HL-60 (cell line): ENCODE data around the gene DHCR24.

Experiments used
- DNase-seq, 2 experiments: peaks; one replicate each; pipeline ENCODE4 v3.0.0-alpha.2; 2010 to 2020; ENCODE audit warnings: low read depth in 1 of 2, low spot score in 1 of 2
- H3K27ac ChIP-seq: fragments of 250-450 bp; sonication (Bioruptor Pico); replicated peaks from 2 replicates; pipeline ENCODE4 v1.5.1; 2020; ENCODE audit warnings: mild to moderate bottlenecking, moderate library complexity
- H3K27me3 ChIP-seq: fragments of 250-450 bp; sonication (Bioruptor Pico); 2 replicates; pipeline ENCODE4 v1.5.1; 2021; ENCODE audit warnings: mild to moderate bottlenecking, moderate library complexity; ENCODE audit not compliant: insufficient read depth, poor library complexity, severe bottlenecking
- H3K4me3 ChIP-seq: replicated peaks from 2 replicates; pipeline ENCODE4 v1.5.1; 2011; ENCODE audit warnings: mild to moderate bottlenecking, control low read depth, low read length; ENCODE audit not compliant: insufficient read depth
- CTCF ChIP-seq: IDR thresholded peaks from one replicate; pipeline ENCODE4 v1.5.1; 2011; ENCODE audit warnings: low read length, control low read depth, inconsistent platforms; ENCODE audit not compliant: insufficient read depth
- GABPA ChIP-seq: IDR thresholded peaks from 2 replicates; pipeline ENCODE4 v1.6.1; 2012; ENCODE audit warnings: low read depth
- POLR2AphosphoS5 ChIP-seq: IDR thresholded peaks from 2 replicates; pipeline ENCODE4 v1.6.1; 2012; ENCODE audit warnings: low read depth
- REST ChIP-seq: IDR thresholded peaks from 2 replicates; pipeline ENCODE4 v1.6.1; 2012; ENCODE audit warnings: low read depth; ENCODE audit not compliant: insufficient replicate concordance
- SPI1 ChIP-seq: IDR thresholded peaks from 2 replicates; pipeline ENCODE4 v1.6.1; 2012; ENCODE audit warnings: low read depth, mild to moderate bottlenecking, borderline replicate concordance

The DHCR24 gene

GRCh38 chr1:54815086-54815876 lies 71.7 kb downstream of the DHCR24 start:
- H3K27me3 ChIP-seq = no peaks in the 10 kb centered on the region
- H3K27ac ChIP-seq = no peak overlapping the region
- DNase-seq = no peak
- no peak overlapping the region for H3K4me3 ChIP-seq
- TF ChIP-seq SPI1 (no peak), CTCF (no peak), POLR2AphosphoS5 (no peak), GABPA (no peak), REST (no peak)

- no peak for TF ChIP-seq CTCF
- TF ChIP-seq GABPA = no peak
- no peak for TF ChIP-seq POLR2AphosphoS5
- no peak for TF ChIP-seq SPI1
- TF ChIP-seq REST = no peak
- Histone ChIP-seq H3K27ac (no peak overlapping the region), H3K4me3 (no peak overlapping the region), H3K27me3 (no peaks in the 10 kb centered on the region)
- DNase-seq = no peak
Measured at GRCh38 chr1:54814571-54814970, 72.4 kb downstream of the DHCR24 start.

GRCh38 chr1:54814126-54814498 lies 72.9 kb downstream of the DHCR24 start:
- Histone ChIP-seq H3K4me3 (no peak overlapping the region), H3K27me3 (no peaks in the 10 kb centered on the region), H3K27ac (no peak overlapping the region)
- no peak for DNase-seq
- TF ChIP-seq SPI1 = no peak
- no peak for TF ChIP-seq POLR2AphosphoS5
- TF ChIP-seq REST = no peak
- no peak for TF ChIP-seq GABPA
- TF ChIP-seq CTCF = no peak
